ENCODE data around the gene PRSS50.

Gene PRSS50

GRCh38 chr3:46722443-46722842 lies 4.8 kb upstream of the PRSS50 start:
- TF ChIP-seq CTCF (conservative IDR thresholded peaks at IDR 0.05): no peak
- H3K27ac ChIP-seq: no peak overlapping the region

- no peak for TF ChIP-seq CTCF (conservative IDR thresholded peaks at IDR 0.05)
- H3K27ac ChIP-seq: no peak overlapping the region
Observed at GRCh38 chr3:46721009-46721408, 3.3 kb upstream of the PRSS50 start.

GRCh38 chr3:46719735-46720271 lies 2.1 kb upstream of the PRSS50 start:
- no peak for TF ChIP-seq CTCF (conservative IDR thresholded peaks at IDR 0.05)
- no peak overlapping the region for H3K27ac ChIP-seq

- H3K27ac ChIP-seq: no peak overlapping the region
- TF ChIP-seq CTCF (conservative IDR thresholded peaks at IDR 0.05): no peak
Observed at GRCh38 chr3:46719044-46719565, 1.4 kb upstream of the PRSS50 start.

- H3K27ac ChIP-seq: no peak overlapping the region
- no peak for TF ChIP-seq CTCF (conservative IDR thresholded peaks at IDR 0.05)
Observed at GRCh38 chr3:46716461-46717441, 918 bp downstream of the PRSS50 start.

- H3K27ac ChIP-seq: no peak overlapping the region
- TF ChIP-seq CTCF (conservative IDR thresholded peaks at IDR 0.05): no peak
Observed at GRCh38 chr3:46715507-46716175, 2.0 kb downstream of the PRSS50 start.

All from VCaP (cell line).